DMS114 treated with DMSO at 0.1 percent for 48 hours (cell line): ENCODE data around the gene MEGF11.

Experiments used
- DNase-seq: peaks from one replicate; lab custom pipeline; 2025; ENCODE audit not compliant: unreplicated experiment; lab: John Stamatoyannopoulos, UW

MEGF11 gene

DNA sequence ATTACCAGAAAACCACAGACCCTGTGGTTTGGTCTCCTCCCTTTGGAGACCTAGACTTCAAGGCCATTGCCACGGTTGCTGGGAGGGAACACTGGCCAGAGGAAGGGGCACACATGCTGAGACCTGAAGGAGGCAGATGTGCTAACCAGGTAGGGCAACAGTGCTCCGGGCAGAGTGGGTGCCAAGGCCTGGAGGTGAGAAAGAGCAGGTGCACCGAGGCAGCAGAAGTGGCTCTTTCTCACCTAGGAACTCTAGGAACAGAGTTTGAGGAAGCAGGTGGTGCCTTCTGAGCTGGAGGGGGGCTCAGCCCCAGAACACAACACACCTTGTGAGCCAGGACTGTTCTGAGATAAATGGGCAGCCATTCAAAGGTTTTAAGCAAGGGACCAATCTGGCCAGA, 106.1 kb downstream of the MEGF11 start:
- DNase-seq = no peak

DNA sequence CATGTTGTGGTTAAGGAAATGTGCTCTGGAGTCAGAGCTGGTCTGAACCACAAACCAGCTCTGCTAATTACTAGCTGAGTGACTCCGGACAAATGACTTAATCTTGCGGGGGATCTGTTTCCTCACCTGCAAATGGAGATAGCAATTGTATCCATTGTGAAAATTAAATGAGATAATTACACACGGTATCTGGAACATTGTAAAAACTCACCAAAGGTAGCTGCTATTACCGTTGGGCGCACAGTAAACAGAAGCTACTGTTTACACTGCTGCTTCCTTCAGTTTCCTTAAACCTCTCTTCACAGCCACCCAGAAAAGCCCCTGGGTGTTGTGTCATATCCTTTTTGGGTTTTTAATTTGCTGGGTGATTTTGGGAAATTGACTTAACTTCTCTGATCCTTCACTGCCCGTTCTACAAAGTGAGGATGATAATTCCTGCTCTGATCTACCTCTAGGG, 107.8 kb downstream of the MEGF11 start:
- no peak for DNase-seq

DNA sequence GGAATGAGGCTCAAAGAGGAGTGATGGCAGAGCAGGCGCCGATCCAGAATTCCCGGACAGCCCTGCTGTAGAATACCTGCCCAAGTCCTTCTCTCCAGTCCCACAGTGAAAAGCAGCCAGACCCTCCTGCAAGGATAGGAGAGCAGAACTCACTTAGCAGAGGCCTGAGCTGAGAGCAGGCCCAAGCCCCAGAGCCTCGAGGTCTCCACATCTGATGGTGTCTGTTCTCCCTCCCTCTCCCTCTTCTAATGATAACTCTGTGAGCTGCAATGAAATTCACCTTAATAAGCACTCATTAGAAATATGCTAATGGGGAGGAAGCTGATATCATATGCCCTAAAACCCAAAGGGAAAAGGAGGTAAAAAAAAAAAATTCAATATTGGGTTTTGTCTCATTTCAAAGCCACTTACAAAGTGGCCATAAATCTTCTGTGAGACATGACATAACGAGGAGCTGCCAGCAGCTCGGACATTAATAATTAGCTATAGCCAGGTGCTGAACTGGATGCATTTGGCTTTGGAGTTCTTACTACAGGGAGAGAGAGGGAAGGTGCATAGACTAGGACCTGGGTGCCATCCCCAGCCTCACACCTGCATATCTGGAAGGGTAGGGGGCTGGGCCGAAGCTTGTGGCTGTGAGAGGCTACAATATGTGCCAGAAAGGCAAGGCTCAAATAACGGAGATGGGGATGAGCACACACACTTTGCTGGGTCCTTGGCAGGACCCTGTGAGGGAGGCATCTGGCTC, 108.4 kb downstream of the MEGF11 start:
- DNase-seq = no peak

DNA sequence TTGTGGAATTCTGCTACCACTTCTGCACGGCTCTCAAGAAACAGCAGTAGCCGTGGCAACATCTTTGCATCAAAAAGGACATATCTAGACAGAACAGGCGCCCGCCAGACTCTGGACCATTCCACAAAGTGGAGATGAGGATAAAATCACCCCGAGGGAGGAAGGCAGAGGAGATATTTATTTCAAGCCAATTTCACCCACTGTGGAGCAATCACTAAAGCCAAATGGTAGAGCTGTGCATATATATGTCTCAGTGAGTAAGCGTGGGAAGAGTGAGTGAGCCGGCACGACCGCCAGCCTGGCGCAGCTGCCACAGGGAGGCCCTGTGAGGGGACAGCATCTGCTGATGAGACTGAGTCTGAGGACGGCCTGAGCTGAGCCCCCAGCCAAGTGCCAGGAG, 111.3 kb downstream of the MEGF11 start:
- no peak for DNase-seq

DNA sequence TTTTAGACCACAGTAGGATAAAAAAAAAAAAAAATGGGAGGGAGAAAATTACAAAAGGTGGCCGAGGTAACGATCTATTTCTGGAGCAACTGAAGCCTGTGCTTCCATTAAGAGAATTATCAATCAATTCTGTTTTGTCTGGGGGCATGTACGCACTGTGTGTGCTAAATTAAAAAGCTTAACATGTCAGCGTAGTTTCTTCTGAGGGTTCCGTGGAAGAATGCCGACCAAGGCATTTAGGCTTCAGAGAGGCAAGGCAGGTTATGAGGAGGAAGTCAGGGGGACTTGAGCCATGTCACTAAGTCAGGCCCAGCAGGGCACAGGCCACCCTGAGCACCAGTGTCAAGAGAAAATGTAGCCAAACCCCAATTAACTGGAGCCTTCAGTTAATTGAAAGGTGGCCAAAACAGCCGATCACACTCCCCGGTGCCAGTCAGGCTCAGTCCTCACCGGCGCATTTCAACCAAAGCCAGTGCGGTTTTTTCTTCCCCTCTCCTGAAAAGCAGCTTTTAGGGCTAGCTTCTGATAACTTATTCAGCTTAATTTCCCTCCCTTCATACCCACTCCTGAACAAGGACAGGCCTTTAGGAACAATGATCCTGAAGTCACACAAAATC, 113.9 kb downstream of the MEGF11 start:
- no peak for DNase-seq

DNA sequence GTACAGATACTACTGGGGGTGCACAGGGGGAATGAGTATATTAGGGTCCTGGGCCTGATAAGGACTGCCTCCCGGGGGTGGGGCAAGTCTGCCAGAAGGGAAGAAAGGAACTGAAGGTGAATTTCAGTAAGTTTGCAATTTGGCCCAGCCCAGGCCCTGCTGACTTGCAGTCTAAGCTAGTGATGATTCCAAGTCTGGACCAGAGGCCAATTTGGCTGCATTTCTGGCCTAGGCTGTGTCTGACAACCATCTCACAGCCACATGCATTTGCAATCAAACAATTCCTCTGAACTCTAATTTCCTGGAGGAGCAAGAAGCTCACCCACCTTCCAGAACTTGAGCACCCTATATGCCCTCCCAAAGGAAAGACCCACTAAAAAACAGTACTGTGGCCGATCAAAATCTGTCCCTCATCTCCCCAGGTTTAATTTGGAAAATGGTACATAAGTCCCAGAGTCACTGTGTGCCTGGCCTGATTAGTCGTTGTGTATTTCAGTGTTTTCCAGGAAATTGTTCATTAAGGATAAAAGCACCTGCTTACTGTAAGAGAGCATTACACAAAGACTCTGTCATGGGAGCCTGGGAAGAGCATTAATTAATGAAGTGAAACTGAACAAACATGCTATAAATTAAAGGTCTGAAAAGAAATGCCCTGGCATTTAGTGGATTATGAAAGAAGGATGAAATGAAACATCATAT, 114.5 kb downstream of the MEGF11 start:
- no peak for DNase-seq

DNA sequence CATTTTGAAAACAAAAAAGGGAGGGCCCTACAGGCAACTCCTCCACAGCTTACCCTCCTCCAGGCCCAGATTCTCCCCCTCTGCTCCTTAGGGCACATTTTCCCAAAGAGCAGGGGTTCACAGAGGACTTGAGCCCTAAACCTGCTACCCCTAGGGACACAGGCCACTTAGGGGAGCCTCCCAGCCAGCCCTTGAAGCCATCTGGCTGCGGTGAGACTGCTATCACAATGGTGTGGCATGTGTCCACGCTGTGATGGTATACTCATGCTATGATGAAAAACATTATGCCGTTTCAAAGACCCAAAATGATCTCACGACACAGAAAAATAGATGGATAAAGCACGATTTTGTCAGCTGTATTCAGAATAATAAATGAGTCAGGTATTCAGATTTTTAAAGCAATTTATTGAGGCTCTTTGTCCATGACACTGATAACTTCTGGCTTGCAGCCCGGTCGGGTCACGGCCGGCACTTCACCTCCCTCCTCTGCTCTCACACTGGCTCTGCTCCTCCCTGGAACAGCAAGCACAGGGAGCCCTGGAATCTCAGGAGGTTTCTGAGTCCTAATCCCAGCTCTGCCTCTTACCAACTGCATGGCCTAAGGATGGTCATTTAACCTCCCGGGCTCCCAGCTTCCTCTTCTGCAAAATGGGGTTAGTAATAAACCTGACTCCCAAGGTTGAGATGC, 115.3 kb downstream of the MEGF11 start:
- no peak for DNase-seq

DNA sequence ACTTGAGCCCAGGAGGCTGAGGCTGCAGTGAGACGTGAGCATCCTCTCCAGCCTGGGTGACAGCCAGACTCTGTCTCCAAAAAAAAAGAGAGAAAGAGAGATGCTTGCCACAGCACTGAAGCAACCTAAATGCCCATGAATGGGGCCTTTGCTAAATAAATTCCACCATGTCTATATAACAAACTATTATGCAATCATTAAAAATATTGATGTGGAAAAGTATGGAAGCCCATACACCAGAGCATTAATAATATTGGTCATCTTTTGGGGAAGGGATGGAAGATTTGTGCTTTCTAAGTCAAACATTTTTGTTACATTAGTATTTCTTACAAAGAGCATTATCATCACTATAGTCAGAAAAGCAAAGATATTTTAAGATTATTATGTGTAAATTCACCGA, 116.6 kb downstream of the MEGF11 start:
- DNase-seq = no peak

DNA sequence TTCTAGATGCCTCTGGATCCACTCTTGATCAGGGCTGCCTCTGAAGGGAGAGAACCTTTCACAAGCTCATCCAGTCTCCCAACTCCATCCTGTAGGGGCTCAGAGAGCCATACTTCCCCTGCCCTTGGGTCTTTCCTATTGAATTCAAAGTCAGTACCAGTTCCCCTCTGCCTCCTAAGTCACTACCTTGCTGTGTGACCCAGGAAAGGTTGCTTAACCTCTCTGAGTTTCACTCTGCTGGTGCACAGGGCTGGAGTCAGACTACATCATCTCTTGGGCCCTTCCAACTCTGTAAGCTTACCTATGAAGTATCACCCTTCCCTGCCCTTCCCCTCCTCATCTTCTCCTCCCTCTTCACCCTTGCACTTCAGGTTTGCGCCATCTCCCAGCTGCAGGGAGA, 117.9 kb downstream of the MEGF11 start:
- DNase-seq = no peak

DNA sequence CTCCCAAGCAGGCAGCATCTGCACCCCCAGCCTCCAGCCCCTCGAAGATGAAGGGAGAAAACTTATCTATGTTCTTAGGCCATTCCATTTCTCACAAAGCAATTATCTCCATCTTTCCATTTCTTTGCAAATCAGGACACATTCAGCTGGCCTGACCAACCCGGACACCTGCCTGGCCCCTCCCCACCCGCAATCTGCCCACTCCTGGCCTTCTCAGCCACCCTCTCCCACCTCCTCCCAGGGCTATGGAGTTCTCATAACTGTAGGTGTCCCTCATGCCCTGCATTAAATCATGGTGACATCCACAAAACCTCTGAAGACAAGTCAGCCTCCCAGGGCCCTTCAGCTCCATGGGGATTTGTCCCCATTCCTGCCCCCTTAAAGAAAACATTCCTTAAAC, 119.3 kb downstream of the MEGF11 start:
- no peak for DNase-seq

DNA sequence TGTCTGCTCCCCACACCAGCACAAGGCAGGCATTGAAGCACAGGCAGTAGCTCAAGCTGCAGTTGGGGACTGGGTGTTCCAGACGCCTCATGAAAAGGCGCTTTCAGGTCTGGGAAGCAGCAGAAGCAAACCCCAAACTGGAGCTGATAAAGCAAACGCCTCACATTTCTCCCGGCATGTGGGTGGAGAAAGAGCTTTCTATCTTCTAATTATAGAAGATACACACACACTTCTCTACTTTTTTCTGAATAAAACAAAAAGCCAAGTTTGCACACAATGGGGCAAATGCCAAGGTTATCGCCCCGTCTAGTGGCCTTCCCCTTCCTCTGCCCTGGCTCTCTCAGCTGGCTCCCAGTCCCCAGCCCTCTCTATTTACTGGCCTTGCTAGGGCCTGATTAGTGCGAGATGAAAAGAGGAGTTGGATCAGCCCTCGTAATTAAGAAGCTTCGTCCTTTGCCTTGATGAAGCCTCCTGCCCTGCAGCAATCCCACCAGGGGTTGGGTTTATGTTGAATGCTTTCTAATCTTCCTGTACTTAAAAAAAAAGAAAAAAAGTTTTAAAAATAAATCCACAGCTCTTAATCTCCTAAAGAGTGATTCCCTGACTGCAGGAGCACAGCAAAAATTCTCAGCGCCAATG, 120.2 kb downstream of the MEGF11 start:
- DNase-seq = no peak

DNA sequence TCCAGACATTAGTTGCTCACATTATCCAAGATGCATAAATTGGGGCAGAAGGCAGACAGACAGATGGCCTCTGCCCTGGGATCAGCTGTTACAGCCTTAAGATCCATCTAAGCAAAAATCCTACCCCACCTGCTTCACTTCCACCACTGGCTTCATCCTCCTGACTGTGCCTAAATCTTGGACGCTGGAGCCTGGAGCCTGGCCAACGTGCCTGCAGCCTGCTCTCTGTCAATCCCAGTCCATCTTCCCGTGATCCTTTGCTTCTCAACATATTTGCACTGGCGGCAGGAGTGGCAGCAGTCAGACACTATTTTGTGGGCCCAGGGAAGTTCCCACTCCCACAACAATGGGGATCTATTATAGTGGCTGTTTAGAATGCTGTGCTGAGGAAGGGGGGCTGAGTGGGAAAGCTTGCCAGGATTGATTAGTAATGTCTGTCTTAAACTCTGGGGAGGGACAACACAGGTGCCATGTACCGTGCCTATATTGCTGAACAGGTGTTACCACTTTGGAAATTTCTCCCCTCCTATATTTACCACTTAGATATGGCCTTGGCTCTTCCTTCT, 121.2 kb downstream of the MEGF11 start:
- DNase-seq = no peak

DNA sequence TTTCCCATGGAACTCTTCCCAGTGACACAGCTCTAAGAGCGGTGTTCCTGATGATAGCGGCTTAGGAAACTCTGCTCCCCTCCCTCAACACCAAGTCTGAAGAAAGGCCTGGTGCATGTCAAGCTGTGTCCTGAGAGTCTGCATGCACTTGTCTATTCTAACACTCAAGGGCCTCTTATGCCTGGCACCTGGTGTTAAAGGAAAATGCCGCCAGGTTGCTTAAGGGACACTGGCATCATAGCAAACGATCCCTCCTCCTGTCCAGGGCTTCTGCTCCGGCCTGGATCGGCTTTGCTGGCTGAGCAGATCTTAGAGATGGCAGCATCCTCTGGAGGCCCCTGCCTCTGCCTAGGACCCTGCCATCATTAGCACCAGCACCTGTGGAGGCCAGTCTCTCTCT, 121.7 kb downstream of the MEGF11 start:
- no peak for DNase-seq

DNA sequence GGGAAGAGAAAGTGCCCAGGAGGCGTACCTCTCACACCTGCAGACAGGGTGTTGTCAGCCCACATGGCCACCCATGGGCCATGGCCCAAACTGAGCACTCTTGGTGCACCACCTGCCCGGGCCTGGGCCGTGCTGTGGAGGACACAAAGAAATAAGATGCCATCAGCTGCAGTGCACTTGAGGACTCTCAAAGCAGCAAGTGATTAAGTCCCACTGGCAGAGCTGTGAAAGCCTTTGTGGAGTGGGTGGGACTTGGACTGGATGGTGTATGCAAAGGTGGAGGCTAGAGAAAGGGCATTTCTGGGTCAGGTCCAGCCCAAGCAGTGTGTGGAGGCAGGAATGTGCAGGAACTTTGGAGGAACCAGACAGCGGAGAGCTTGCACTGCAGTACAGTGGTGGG, 122.3 kb downstream of the MEGF11 start:
- no peak for DNase-seq

DNA sequence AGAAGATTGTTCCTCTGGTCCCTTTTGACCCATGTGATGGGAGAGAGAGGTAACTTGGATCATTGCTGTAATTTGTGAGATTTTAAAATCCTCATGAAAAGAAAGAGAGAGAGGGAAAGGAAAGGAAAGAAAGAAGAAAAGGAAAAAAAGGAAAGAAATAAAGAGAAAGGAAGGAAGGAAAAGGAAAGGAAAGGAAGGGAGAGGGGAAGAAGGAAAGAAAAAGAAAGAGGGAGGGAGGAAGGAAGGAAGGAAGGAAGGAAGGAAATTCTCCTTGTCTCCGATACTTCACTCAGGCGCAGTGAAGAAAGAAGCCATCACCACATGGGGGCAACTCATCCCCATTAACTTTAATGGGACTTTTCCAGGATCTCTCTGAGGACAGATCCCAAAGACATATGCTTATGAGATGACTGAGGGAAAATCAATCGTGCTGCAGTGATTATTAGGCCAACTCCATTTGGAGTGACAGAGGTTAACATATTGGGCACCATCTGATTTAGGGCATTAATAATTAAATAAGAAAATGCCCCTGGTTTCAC, 123.0 kb downstream of the MEGF11 start:
- DNase-seq = no peak

DNA sequence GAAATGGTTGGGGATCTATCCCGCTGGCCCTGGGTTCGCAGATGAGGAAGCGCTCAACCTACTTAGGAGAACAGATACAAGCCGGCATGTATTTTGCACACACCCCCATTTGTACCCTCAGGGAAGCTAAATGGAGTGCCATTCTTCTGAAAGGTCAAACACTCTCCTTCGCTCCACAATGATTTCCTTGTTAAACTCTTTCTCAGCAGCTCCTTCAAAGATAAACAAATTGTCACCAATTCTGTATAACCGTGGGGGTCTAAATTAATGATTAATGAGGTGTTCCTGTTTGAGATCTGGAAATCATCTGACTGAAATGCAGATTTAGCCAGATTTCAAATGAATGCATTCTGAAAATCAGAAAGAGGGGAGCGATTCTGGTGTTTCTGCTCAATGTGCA, 124.0 kb downstream of the MEGF11 start:
- no peak for DNase-seq

DNA sequence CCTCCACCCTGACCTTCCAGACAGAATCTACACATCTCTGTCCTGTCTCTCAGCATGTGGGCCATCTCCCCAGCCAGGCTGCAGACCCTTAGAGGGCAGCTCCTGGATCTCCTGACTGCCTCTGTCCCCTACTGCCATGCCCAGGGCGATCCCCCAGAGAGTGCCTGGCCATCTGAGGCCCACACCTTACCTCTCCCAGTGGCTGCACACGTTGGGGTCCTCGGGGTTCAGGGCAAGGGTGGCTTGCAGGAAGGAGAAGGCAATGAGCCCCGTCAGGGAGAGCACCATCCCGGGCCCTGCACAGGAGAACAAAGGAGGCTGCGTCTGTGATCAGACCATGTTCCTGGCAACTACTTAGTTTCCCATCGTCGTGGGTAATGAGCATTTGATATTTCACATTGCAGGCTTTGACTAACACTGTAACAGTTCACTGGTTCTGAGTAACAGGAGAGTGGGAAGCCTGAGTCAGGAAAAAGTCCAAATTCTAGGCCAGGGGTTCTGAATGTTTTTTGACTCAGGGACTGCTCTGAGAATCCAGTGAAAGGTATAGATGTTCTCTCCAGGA, 125.4 kb downstream of the MEGF11 start:
- no peak for DNase-seq

DNA sequence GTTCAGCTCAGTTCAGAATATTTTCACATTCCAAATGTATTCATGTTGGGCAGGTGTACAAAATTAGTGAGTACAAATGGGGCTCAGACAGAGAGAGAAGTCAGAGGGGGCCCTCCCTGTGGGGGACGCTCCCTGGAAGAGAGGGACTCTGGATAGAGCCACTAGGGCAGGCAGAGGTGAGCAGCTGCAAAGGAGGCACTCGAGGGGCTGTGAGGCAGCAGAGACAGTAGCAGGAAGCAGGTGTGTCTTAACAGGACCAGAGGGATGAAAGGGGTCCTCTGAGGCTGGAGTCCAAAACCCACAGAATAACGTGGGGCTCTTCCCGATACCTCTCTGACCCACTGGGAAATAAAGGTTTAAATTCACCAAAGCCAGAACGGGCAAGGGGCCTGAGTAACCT, 127.1 kb downstream of the MEGF11 start:
- no peak for DNase-seq

DNA sequence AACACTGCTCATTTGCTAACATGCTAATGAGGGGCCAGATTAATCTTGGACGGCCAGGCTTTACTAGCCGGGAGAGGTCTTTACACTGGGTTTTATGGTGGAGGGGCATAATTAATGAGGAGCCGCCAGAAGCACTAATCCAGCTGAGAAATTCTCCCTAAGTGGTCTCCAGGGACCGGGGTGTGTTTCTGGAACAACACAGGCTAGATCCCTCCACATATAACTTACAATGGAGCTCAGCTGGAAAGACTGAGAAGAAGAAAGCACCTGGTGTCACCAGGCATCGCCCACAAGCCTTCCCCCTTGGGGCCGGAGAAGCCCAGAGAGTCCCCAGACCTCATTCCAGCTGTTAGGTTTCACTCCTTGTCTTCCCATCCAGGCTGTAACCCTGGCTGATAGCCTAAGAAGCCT, 127.5 kb downstream of the MEGF11 start:
- no peak for DNase-seq

DNA sequence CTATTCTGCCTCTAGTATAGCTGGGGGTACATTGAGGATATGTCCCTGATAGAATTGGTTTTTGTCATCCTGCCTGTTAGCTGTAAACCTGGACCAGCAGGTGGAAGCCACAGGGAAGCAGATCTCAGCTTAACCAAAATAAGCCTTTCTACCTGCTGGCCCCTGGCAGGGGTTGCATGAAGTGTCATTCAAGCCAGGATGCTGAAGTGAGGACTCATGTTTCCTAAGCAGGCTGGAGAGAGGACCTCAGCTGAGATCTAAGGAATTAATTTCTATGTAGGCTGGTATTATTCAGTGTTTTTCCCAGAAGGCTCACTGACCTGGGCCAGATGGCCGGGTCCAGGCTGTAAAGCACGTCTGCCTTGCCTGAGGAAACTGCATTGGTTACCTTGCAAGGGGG, 128.9 kb downstream of the MEGF11 start:
- DNase-seq = no peak
